ENCODE measurements around the gene RUFY4. TPM values are rescaled to one million over a fixed set of nuclear protein-coding genes. Genes with fewer than 3 reads are reported as not detected.

Gene RUFY4
- total RNA-seq, 1 donor from 2014 or later = not detected

DNA sequence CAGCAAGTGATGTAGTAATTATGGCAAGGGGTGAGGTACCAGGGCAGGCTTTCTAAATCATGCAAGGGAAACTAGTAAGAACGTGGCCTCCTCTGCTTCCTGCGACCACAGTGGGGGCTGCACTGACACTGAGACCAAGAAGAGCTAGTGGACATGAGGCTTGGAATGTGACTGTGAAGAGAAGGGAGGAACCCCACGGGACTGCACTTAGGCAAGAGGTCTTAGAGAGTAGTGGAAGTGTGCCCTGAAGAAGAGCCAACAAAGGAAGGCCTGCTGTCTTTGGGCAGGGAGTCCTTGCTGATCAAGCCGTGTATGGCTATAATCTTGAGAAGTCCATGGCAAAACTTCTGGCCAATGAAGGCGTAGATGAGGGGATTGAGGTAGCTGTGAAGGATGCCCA lies 8.9 kb upstream of the RUFY4 start:
- H3K4me1 Mint-ChIP-seq (ENCODE audit: unreplicated experiment) = no peaks in the 10 kb centered on the region
- H3K4me3 Mint-ChIP-seq = no peak overlapping the region
- H3K27ac Mint-ChIP-seq = no peak overlapping the region
- H3K36me3 Mint-ChIP-seq = no peaks in the 10 kb centered on the region
- no peak for DNase-seq (ENCODE audit: extremely low spot score, unreplicated experiment)
- peaks cover 44% of the 10 kb centered on the region for H3K27me3 Mint-ChIP-seq
- no peaks in the 10 kb centered on the region for H3K9me3 Mint-ChIP-seq
- TF ChIP-seq CTCF (conservative IDR thresholded peaks at IDR 0.05) = no peak

DNA sequence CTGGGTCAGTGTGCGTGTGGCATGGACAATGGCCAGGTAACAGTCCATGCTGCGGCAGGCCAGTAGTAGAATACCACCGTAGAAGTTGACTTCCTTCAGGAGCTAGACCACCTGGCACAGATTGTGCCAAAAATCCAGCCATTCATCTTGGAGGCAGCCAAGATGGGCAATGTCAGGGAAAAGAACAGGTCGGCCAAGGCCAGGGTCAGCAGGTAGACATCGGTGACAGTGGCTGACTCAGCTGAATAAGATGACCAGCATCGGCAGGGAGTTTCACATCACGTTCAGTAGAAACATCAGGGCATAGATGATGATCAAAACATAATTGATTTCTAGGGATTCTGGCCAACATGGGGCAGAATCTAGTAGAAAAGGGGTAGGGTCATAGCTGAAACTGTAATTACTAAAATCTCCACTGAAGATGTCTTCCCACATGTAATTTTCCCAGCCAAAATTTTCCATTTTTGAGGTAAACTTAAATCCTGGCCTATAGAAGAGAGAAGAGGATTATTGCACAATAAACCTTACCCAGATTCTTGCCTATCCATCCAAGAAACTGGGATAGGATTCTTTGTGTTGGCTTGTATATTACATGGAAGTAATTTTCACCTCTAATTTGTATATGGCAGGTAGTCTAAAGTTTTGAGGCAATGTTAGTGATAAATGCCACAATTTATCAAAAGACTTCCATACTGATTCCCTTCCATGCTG lies 7.9 kb upstream of the RUFY4 start:
- TF ChIP-seq CTCF (conservative IDR thresholded peaks at IDR 0.05) = no peak
- Mint-ChIP-seq H3K4me3 (no peak overlapping the region), H3K27me3 (peaks cover 44% of the 10 kb centered on the region), H3K36me3 (no peaks in the 10 kb centered on the region), H3K9me3 (no peaks in the 10 kb centered on the region), H3K4me1 (ENCODE audit: unreplicated experiment) (no peaks in the 10 kb centered on the region), H3K27ac (no peak overlapping the region)
- DNase-seq (ENCODE audit: extremely low spot score, unreplicated experiment) = no peak

DNA sequence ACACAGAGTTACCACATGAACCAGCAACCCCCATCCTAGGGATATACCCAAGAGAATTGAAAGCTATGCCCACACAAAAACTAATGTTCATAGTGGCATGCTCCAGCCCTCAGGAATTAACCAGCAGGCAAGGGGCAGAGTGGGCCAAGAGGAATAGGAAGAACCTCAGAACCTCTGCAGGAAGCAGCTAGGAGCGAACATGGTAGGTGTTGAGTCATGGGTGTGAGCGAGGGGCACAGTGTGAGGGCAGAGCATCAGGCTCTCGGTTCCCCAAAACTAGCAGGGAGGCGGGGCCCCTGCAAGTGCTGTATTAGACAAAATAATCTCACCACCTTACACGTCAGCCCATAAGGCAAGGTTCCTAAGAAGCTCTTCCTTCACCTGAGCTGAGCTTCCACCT lies 5.6 kb upstream of the RUFY4 start:
- Mint-ChIP-seq H3K9me3 (no peaks in the 10 kb centered on the region), H3K27ac (no peak overlapping the region)

DNA sequence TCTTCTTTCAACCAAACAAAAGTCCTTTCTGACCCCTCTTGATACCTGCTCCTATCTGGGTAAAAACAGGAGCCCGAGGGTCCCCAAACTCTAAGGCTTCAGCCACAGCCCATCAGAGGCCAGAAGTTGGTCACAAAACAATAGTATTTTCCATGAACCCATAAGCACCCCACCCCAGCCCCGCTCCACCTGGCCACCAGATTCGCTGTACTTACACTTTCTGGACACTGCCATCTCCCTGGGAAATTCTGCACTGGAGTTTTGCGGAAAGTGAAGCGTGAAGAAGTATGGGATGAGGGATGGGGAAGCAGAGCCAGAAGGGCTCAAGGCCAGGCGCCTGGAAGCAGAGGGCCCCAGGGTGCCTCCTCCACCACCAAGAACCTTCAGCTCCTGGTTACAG lies 5.2 kb upstream of the RUFY4 start:
- no peak for TF ChIP-seq CTCF (conservative IDR thresholded peaks at IDR 0.05)
- Mint-ChIP-seq H3K27me3 (peaks cover 56% of the 10 kb centered on the region), H3K9me3 (no peaks in the 10 kb centered on the region), H3K36me3 (no peaks in the 10 kb centered on the region), H3K27ac (no peak overlapping the region), H3K4me1 (ENCODE audit: unreplicated experiment) (no peaks in the 10 kb centered on the region), H3K4me3 (no peak overlapping the region)
- DNase-seq (ENCODE audit: extremely low spot score, unreplicated experiment) = no peak

More for the DNA sequence above, 5.6 kb upstream of the RUFY4 start:
- no peak for DNase-seq (ENCODE audit: extremely low spot score, unreplicated experiment)
- H3K27me3 Mint-ChIP-seq = peaks cover 56% of the 10 kb centered on the region
- H3K36me3 Mint-ChIP-seq = no peaks in the 10 kb centered on the region
- TF ChIP-seq CTCF (conservative IDR thresholded peaks at IDR 0.05) = no peak
- no peak overlapping the region for H3K4me3 Mint-ChIP-seq
- no peaks in the 10 kb centered on the region for H3K4me1 Mint-ChIP-seq (ENCODE audit: unreplicated experiment)

- Mint-ChIP-seq H3K36me3 (no peaks in the 10 kb centered on the region), H3K4me3 (no peak overlapping the region), H3K9me3 (no peaks in the 10 kb centered on the region), H3K27ac (no peak overlapping the region), H3K4me1 (ENCODE audit: unreplicated experiment) (no peaks in the 10 kb centered on the region), H3K27me3 (peaks cover 46% of the 10 kb centered on the region)
- DNase-seq (ENCODE audit: extremely low spot score, unreplicated experiment) = no peak
- no peak for TF ChIP-seq CTCF (conservative IDR thresholded peaks at IDR 0.05)
Observed at GRCh38 chr2:218065239-218066006, 3.6 kb upstream of the RUFY4 start.
